Fibroblast of villous mesenchyme (primary cell): ENCODE measurements around the gene ZNF124. TPM values are rescaled to one million over a fixed set of nuclear protein-coding genes. Genes with fewer than 3 reads are reported as not detected.
"Not testable (repeated sequence)": the region's sequence is repeated elsewhere in the genome, so short reads cannot be mapped to it uniquely, and the experiment has no call there.

Experiments used
- DNase-seq: peaks from one replicate; pipeline ENCODE4 v3.0.0-alpha.2; 2010; ENCODE audit warnings: low read depth
- H3K4me3 ChIP-seq: 2 replicates; pipeline ENCODE4 v1.5.1; 2011; ENCODE audit warnings: low read depth, mild to moderate bottlenecking, low read length
- total RNA-seq: library from RNA; depleted of rRNA; stranded (reverse); fragments of >200 nt; gene quantifications from 2 replicates; pipeline ENCODE4 v1.2.3, GENCODE V29; 2012
- TF ChIP-seq, protein P1 (sequence below): IDR thresholded peaks from 2 replicates; pipeline ENCODE4 v1.5.1; 2012; ENCODE audit warnings: low read depth, mild to moderate bottlenecking, low read length; ENCODE audit not compliant: insufficient read depth

Gene ZNF124
- total RNA-seq, 1 donor: 43.2 TPM

DNA sequence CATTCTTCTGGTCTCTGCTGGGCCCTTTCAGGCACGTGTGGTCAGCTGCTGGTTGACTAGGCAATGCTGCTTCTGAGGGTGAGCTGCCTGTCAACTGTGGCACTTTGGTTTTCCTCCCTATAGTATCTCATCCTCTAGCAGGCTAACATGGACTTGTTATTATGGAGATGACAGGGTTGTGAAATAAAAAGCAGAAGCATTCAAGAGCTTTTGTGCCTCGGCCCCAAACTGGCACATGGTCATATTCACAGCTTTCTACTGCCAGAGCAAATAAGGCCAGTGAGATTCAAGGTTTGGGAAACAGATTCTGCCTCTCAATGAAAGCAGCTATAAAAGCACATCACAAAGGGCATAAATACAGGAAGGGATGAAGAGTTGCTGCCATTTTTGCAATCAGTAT, 1.6 kb upstream of the ZNF124 start:
- TF ChIP-seq, protein P1, sequence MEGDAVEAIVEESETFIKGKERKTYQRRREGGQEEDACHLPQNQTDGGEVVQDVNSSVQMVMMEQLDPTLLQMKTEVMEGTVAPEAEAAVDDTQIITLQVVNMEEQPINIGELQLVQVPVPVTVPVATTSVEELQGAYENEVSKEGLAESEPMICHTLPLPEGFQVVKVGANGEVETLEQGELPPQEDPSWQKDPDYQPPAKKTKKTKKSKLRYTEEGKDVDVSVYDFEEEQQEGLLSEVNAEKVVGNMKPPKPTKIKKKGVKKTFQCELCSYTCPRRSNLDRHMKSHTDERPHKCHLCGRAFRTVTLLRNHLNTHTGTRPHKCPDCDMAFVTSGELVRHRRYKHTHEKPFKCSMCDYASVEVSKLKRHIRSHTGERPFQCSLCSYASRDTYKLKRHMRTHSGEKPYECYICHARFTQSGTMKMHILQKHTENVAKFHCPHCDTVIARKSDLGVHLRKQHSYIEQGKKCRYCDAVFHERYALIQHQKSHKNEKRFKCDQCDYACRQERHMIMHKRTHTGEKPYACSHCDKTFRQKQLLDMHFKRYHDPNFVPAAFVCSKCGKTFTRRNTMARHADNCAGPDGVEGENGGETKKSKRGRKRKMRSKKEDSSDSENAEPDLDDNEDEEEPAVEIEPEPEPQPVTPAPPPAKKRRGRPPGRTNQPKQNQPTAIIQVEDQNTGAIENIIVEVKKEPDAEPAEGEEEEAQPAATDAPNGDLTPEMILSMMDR: no peak
- no peak for DNase-seq

DNA sequence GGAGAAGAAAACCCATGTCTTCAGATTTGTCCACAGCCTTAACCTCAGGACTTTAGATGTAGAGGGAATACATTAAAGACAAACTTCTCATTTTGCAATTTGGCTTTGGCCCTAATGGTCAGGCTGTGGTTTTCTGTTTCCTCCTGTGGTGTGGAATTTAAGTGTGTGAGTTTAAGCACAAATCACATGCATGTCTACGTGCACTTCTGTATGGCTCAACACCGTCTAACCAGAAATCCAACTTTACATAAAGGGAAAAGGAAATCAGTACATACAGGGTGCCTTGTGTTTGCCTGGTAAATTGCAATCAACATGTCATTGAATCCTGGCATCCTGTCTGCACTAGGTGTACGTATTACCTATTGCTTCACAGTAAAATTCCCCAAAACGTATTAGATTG, 1.2 kb upstream of the ZNF124 start:
- TF ChIP-seq, protein P1: no peak
- H3K4me3 ChIP-seq: no peak overlapping the region
- DNase-seq: no peak

More for the DNA sequence above, 1.6 kb upstream of the ZNF124 start:
- H3K4me3 ChIP-seq: no peak overlapping the region

DNA sequence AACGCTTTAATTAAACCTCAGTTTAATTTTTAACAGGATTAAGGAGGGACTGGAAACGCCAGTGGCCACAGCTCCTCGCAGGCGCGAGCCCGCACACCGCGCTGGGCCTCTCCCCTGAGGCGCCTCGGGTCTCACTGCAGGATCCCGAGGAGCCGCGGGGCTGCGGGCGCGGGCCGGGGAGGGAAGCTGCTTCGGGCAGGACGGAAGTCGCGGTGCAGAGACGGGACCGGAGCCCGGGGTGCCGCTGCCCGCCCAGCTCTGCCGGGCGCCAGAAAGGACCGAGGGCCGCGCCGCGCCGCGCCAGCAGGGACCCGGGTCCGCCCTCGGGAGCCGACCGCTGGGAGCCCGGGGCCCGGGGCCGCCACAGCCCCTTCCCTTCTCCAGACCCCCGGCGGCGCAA, 377 bp downstream of the ZNF124 start:
- H3K4me3 ChIP-seq, DNase-seq: not testable (repeated sequence)

DNA sequence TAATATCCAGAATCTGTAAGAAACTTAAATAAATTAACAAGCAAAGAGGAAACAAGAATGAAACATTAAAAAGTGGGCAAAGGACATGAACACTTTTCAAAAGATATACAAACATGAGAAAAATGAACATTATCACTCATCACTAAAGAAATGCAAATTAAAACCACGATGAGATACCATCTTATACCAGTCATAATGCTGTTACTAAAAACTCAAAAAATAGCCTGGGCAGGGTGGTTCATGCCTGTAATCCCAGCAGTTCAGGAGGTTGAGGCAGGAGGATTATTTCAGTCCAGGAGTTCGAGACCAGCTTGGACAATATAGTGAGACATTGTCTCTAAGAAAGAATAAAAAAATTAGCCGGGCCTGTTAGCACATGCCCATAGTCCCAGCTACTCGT, 6.1 kb downstream of the ZNF124 start:
- TF ChIP-seq, protein P1: no peak
- no peak overlapping the region for H3K4me3 ChIP-seq
- DNase-seq: no peak

DNA sequence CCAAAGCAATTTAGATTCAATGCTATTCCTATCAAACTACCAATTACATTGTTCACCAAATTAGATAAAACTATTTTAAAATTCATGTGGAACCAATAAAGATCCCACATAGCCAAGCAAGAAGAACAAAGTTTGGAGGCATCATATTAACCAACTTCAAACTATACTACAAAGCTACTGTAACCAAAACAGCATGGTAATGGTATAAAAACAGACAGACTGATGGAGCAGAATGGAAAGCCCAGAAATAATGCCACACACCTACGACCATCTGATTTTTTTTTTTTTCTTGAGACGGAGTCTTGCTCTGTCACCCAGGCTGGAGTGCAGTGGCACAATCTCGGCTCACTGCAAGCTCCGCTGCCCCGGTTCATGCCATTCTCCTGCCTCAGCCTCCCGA, 7.1 kb downstream of the ZNF124 start:
- H3K4me3 ChIP-seq: no peak overlapping the region
- TF ChIP-seq, protein P1: no peak
- no peak for DNase-seq

DNA sequence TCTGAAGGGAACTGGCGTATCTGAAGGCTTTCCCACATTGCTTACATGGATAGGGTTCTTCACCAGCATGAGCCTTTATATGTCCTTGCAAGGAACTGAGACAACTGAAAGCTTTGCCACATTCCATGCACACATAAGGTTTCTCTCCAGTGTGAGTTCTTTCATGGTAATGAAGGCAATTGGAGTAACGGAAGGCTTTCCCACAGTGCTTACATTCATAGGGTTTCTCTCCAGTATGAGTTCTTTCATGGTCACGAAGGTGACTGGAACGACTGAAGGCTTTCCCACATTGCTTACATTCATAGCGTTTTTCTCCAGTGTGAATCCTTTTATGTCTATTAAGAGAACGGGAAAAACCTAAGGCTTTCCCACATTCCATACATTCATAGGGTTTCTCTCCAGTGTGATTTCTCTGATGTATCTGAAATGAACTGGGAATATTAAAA, 15.0 kb downstream of the ZNF124 start:
- TF ChIP-seq, protein P1: no peak
- no peak for DNase-seq
- no peak overlapping the region for H3K4me3 ChIP-seq

DNA sequence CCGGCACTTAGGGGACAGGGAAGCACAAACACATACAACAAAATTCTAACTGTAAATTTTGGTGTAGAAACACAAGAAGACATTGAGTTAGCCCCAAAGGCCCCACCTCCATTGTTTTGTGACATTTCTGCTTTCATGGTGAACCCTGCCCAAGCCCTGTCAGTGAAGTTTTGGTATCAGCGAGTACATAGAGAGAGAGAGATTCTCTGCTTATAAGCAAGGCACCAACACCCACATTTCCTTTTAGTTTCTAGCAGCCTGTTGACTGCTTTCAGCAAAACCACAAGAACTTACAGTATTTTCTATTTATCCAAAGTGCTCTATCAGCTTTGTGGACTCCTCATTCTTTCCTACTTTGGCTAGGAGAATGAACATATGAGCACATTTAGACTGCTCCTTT, 24.0 kb downstream of the ZNF124 start:
- no peak for DNase-seq
- TF ChIP-seq, protein P1: no peak
- no peak overlapping the region for H3K4me3 ChIP-seq

DNA sequence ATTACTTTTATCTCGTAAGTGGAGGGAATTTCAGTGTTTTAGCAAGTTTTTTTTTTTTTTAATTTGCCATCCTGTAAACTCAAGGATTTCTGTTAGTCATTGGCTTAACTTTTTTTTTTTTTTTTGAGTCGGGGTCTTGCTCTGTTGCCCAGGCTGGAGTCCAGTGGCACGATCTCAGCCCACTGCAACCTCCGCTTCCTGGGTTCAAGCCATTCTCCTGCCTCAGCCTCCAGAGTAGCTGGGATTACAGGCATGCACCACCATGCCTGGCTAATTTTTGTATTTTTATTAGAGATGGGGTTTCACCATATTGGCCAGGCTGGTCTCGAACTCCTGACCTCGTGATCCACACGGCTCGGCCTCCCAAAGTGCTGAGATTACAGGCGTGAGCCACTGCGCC, 24.7 kb downstream of the ZNF124 start:
- H3K4me3 ChIP-seq, DNase-seq: not testable (repeated sequence)
